Nephron progenitor cell (in vitro differentiated cells): ENCODE results near the gene PFDN2.

Source experiments
- DNase-seq: peaks from one replicate; pipeline ENCODE4 v3.0.0; 2021
- H3K27ac Mint-ChIP-seq: 2 replicates; pipeline ENCODE4 v1.8.0; 2021; ENCODE audit warnings: mild to moderate bottlenecking, moderate library complexity, mixed read lengths
- H3K27me3 Mint-ChIP-seq: 2 replicates; pipeline ENCODE4 v1.8.0; 2021; ENCODE audit warnings: mild to moderate bottlenecking, low read depth, mixed read lengths; ENCODE audit not compliant: poor library complexity
- H3K36me3 Mint-ChIP-seq: 2 replicates; pipeline ENCODE4 v1.8.0; 2021; ENCODE audit warnings: low read depth, mixed read lengths
- H3K4me1 Mint-ChIP-seq: 2 replicates; pipeline ENCODE4 v1.8.0; 2021; ENCODE audit warnings: mixed read lengths
- H3K4me3 Mint-ChIP-seq: 2 replicates; pipeline ENCODE4 v1.8.0; 2021; ENCODE audit warnings: mild to moderate bottlenecking, moderate library complexity, mixed read lengths
- H3K9me3 Mint-ChIP-seq: 2 replicates; pipeline ENCODE4 v1.8.0; 2021; ENCODE audit warnings: mild to moderate bottlenecking, moderate library complexity, mixed read lengths
- CTCF ChIP-seq: fragments of 200-600 bp; sonication (generic); IDR thresholded peaks from 2 replicates; pipeline ENCODE4 v1.5.0; 2021; ENCODE audit warnings: antibody characterized with exemption

Gene PFDN2

GRCh38 chr1:161054805-161055204, 63.0 kb downstream of the PFDN2 start:
- no peaks in the 10 kb centered on the region for H3K36me3 Mint-ChIP-seq

GRCh38 chr1:161054232-161054631, 63.6 kb downstream of the PFDN2 start:
- no peak for TF ChIP-seq CTCF
- H3K4me1 Mint-ChIP-seq, result peaks cover under 1% of the 10 kb centered on the region
- H3K9me3 Mint-ChIP-seq, result peaks cover 8% of the 10 kb centered on the region
- no peak for DNase-seq
- no peak overlapping the region for H3K27ac Mint-ChIP-seq
- no peaks in the 10 kb centered on the region for H3K36me3 Mint-ChIP-seq
- no peak overlapping the region for H3K4me3 Mint-ChIP-seq
- peaks cover 15% of the 10 kb centered on the region for H3K27me3 Mint-ChIP-seq

More at GRCh38 chr1:161054805-161055204, 63.0 kb downstream of the PFDN2 start:
- Mint-ChIP-seq H3K27me3 (peaks cover 14% of the 10 kb centered on the region), H3K27ac (no peak overlapping the region), H3K9me3 (peaks cover 2% of the 10 kb centered on the region), H3K4me3 (no peak overlapping the region), H3K4me1 (peaks cover 6% of the 10 kb centered on the region)
- DNase-seq, result no peak
- TF ChIP-seq CTCF, result no peak

- H3K9me3 Mint-ChIP-seq, result peaks cover 21% of the 10 kb centered on the region
- DNase-seq, result no peak
- H3K27me3 Mint-ChIP-seq, result peaks cover 26% of the 10 kb centered on the region
- H3K27ac Mint-ChIP-seq, result no peak overlapping the region
- no peak for TF ChIP-seq CTCF
- H3K36me3 Mint-ChIP-seq, result peaks cover 10% of the 10 kb centered on the region
- H3K4me3 Mint-ChIP-seq, result no peak overlapping the region
- H3K4me1 Mint-ChIP-seq, result no peaks in the 10 kb centered on the region
Measured at GRCh38 chr1:161052899-161053298, 64.9 kb downstream of the PFDN2 start.

GRCh38 chr1:161051219-161051618, 66.6 kb downstream of the PFDN2 start:
- peaks cover 38% of the 10 kb centered on the region for H3K9me3 Mint-ChIP-seq
- H3K4me1 Mint-ChIP-seq, result peaks cover 5% of the 10 kb centered on the region
- H3K36me3 Mint-ChIP-seq, result peaks cover 22% of the 10 kb centered on the region
- no peak for DNase-seq
- H3K27ac Mint-ChIP-seq, result no peak overlapping the region
- TF ChIP-seq CTCF, result no peak
- H3K4me3 Mint-ChIP-seq, result no peak overlapping the region
- H3K27me3 Mint-ChIP-seq, result peaks cover 38% of the 10 kb centered on the region
